Measurements from ENCODE around the gene KIN.

GRCh38 chr10:7707102-7707501, 80.7 kb downstream of the KIN start:
- TF ChIP-seq CTCF (IDR thresholded peaks at IDR 0.05) = no peak
- no peak for TF ChIP-seq EP300 (IDR thresholded peaks at IDR 0.05)
- TF ChIP-seq POLR2AphosphoS5 (IDR thresholded peaks at IDR 0.05) = no peak

Data from suprapubic skin (tissue), 4 donors.